HFFc6 (cell line): Measurements from ENCODE around the gene GPR32. TPM values are rescaled to one million over a fixed set of nuclear protein-coding genes. Genes with fewer than 3 reads are reported as not detected.

ENCODE experiments used
- DNase-seq: peaks from one replicate; pipeline ENCODE4 v3.0.0-alpha.2; 2018
- H3K27ac Mint-ChIP-seq: 2 replicates; pipeline ENCODE4 v1.8.0; 2020; ENCODE audit warnings: mild to moderate bottlenecking, mixed read lengths
- H3K27me3 Mint-ChIP-seq: 2 replicates; pipeline ENCODE4 v1.8.0; 2021; ENCODE audit warnings: mild to moderate bottlenecking, moderate library complexity, mixed read lengths; ENCODE audit not compliant: insufficient read depth
- H3K36me3 Mint-ChIP-seq: 2 replicates; pipeline ENCODE4 v1.8.0; 2021; ENCODE audit warnings: low read depth, mixed read lengths
- H3K4me1 Mint-ChIP-seq: 2 replicates; pipeline ENCODE4 v1.8.0; 2020; ENCODE audit warnings: low read depth, mixed read lengths
- H3K4me3 Mint-ChIP-seq: 2 replicates; pipeline ENCODE4 v1.8.0; 2020; ENCODE audit warnings: mild to moderate bottlenecking, moderate library complexity, mixed read lengths
- H3K9me3 Mint-ChIP-seq: 2 replicates; pipeline ENCODE4 v1.8.0; 2020; ENCODE audit warnings: mild to moderate bottlenecking, mixed read lengths
- CTCF ChIP-seq: fragments of 200-600 bp; sonication (generic); IDR thresholded peaks from 2 replicates; pipeline ENCODE4 v1.5.0; 2021; ENCODE audit warnings: antibody characterized with exemption, mild to moderate bottlenecking
- total RNA-seq, 6 experiments: library from RNA; stranded (reverse); fragmentation: NEBNext Ultra II Directional; extraction: Animal tissue kit (Norgen Biotek cat#: 25700); gene quantifications; 2 replicates in 1 of 6; 3 replicates in 5 of 6; pipeline ENCODE4 v1.2.3, GENCODE V29; 2021

GPR32 gene
- total RNA-seq, 6 experiments from 2014 or later: not detected

- TF ChIP-seq CTCF: no peak
- H3K4me3 Mint-ChIP-seq: no peak overlapping the region
- no peaks in the 10 kb centered on the region for H3K9me3 Mint-ChIP-seq
- peaks cover 9% of the 10 kb centered on the region; the same call in 1 of the 2 replicates for H3K36me3 Mint-ChIP-seq
- no peak for DNase-seq
- peaks cover 15% of the 10 kb centered on the region; the same call in 1 of the 2 replicates for H3K4me1 Mint-ChIP-seq
- no peak overlapping the region for H3K27ac Mint-ChIP-seq
- peaks cover 6% of the 10 kb centered on the region for H3K27me3 Mint-ChIP-seq
These were observed 40.4 kb upstream of the GPR32 start for GRCh38 chr19:50729894-50730293.

GRCh38 chr19:50735869-50736268 is 34.4 kb upstream of the GPR32 start:
- TF ChIP-seq CTCF: no peak
- DNase-seq: no peak
- Mint-ChIP-seq H3K4me3 (no peak overlapping the region), H3K9me3 (no peaks in the 10 kb centered on the region), H3K27ac (no peak overlapping the region), H3K36me3 (no peaks in the 10 kb centered on the region), H3K4me1 (no peaks in the 10 kb centered on the region), H3K27me3 (peaks cover 37% of the 10 kb centered on the region)

- H3K27me3 Mint-ChIP-seq: peaks cover 39% of the 10 kb centered on the region
- no peak for DNase-seq
- H3K36me3 Mint-ChIP-seq: no peaks in the 10 kb centered on the region
- H3K4me1 Mint-ChIP-seq: no peaks in the 10 kb centered on the region
- H3K27ac Mint-ChIP-seq: no peak overlapping the region
- no peak overlapping the region for H3K4me3 Mint-ChIP-seq
- no peaks in the 10 kb centered on the region for H3K9me3 Mint-ChIP-seq
- no peak for TF ChIP-seq CTCF
These were observed 33.9 kb upstream of the GPR32 start for GRCh38 chr19:50736338-50736737.

- no peak overlapping the region for H3K4me3 Mint-ChIP-seq
- H3K36me3 Mint-ChIP-seq: no peaks in the 10 kb centered on the region
- DNase-seq: no peak
- H3K27me3 Mint-ChIP-seq: peaks cover 41% of the 10 kb centered on the region
- no peaks in the 10 kb centered on the region for H3K4me1 Mint-ChIP-seq
- no peak overlapping the region for H3K27ac Mint-ChIP-seq
- H3K9me3 Mint-ChIP-seq: no peaks in the 10 kb centered on the region
- no peak for TF ChIP-seq CTCF
These were observed 30.9 kb upstream of the GPR32 start for GRCh38 chr19:50739132-50739913.

GRCh38 chr19:50739914-50740426 is 30.3 kb upstream of the GPR32 start:
- no peak for DNase-seq
- no peaks in the 10 kb centered on the region for H3K9me3 Mint-ChIP-seq
- no peak overlapping the region for H3K4me3 Mint-ChIP-seq
- H3K27ac Mint-ChIP-seq: no peak overlapping the region
- peaks cover 42% of the 10 kb centered on the region for H3K27me3 Mint-ChIP-seq
- no peaks in the 10 kb centered on the region for H3K4me1 Mint-ChIP-seq
- no peaks in the 10 kb centered on the region for H3K36me3 Mint-ChIP-seq
- TF ChIP-seq CTCF: no peak
